WTC11 (cell line): ENCODE results near the gene ARHGEF33. TPM values are rescaled to one million over a fixed set of nuclear protein-coding genes. Genes with fewer than 3 reads are reported as not detected.

ENCODE experiments used
- ATAC-seq: fragments of 200-7000 bp; cut with Tn5 transposase; 2 replicates; pipeline ENCODE4 v1.10.0; 2021; ENCODE audit warnings: mild to moderate bottlenecking, moderate library complexity
- CTCF ChIA-PET: fragments of 300-600 bp; sonication (Branson Sonifier 250); formaldehyde crosslinking; loops from one replicate; lab custom pipeline; 2021; ENCODE audit warnings: antibody characterized with exemption; lab: Charles Lee
- POLR2A ChIA-PET: fragments of 350-600 bp; sonication (Branson Sonifier 250); formaldehyde crosslinking; loops from one replicate; lab custom pipeline; 2021; ENCODE audit warnings: antibody characterized with exemption; lab: Charles Lee
- DNase-seq: peaks from one replicate; pipeline ENCODE4 v3.0.0; 2021; ENCODE audit warnings: low spot score
- H3K27ac Mint-ChIP-seq: 2 replicates; pipeline ENCODE4 v1.8.0; 2021; ENCODE audit warnings: mixed read lengths
- H3K27me3 Mint-ChIP-seq: 2 replicates; pipeline ENCODE4 v1.8.0; 2021; ENCODE audit warnings: low read depth, mild to moderate bottlenecking, moderate library complexity, mixed read lengths
- H3K36me3 Mint-ChIP-seq: 2 replicates; pipeline ENCODE4 v1.8.0; 2021; ENCODE audit warnings: mixed read lengths
- H3K4me1 Mint-ChIP-seq: 2 replicates; pipeline ENCODE4 v1.8.0; 2022; ENCODE audit warnings: mixed read lengths
- H3K4me3 Mint-ChIP-seq: 2 replicates; pipeline ENCODE4 v1.8.0; 2021; ENCODE audit warnings: mild to moderate bottlenecking, moderate library complexity, mixed read lengths
- H3K9me3 Mint-ChIP-seq: 2 replicates; pipeline ENCODE4 v1.8.0; 2021; ENCODE audit warnings: mixed read lengths
- ELF4 ChIP-seq: sonication (generic); formaldehyde crosslinking; IDR thresholded peaks from 2 replicates; pipeline ENCODE4 v1.8.1; 2022; ENCODE audit warnings: low read depth, mild to moderate bottlenecking, moderate library complexity, missing genetic modification reagents
- ESRRA ChIP-seq: sonication (generic); formaldehyde crosslinking; IDR thresholded peaks from 2 replicates; pipeline ENCODE4 v1.8.1; 2022; ENCODE audit warnings: mild to moderate bottlenecking, missing genetic modification reagents, borderline replicate concordance
- ETV6 ChIP-seq: sonication (generic); formaldehyde crosslinking; IDR thresholded peaks from 2 replicates; pipeline ENCODE4 v1.8.1; 2022; ENCODE audit warnings: mild to moderate bottlenecking, missing genetic modification reagents
- MXD4 ChIP-seq: fragments of 250-450 bp; sonication (Bioruptor Pico); IDR thresholded peaks from 2 replicates; pipeline ENCODE4 v1.8.0; 2021; ENCODE audit warnings: mild to moderate bottlenecking, moderate library complexity, borderline replicate concordance
- NFATC4 ChIP-seq: fragments of 250-450 bp; sonication (Bioruptor Pico); IDR thresholded peaks from 2 replicates; pipeline ENCODE4 v1.9.0; 2021; ENCODE audit warnings: mild to moderate bottlenecking
- NR2C2 ChIP-seq: sonication (generic); formaldehyde crosslinking; IDR thresholded peaks from 2 replicates; pipeline ENCODE4 v1.8.0; 2022; ENCODE audit warnings: mild to moderate bottlenecking, missing genetic modification reagents
- RELA ChIP-seq: sonication (generic); formaldehyde crosslinking; IDR thresholded peaks from 2 replicates; pipeline ENCODE4 v1.8.1; 2022; ENCODE audit warnings: missing genetic modification reagents, mild to moderate bottlenecking, borderline replicate concordance
- RORB ChIP-seq: fragments of 250-450 bp; sonication (Bioruptor Pico); IDR thresholded peaks from 2 replicates; pipeline ENCODE4 v1.9.0; 2021; ENCODE audit warnings: mild to moderate bottlenecking
- SMAD3 ChIP-seq: sonication (generic); formaldehyde crosslinking; IDR thresholded peaks from 2 replicates; pipeline ENCODE4 v1.8.0; 2022; ENCODE audit warnings: missing genetic modification reagents, mild to moderate bottlenecking, borderline replicate concordance
- ZNF121 ChIP-seq: sonication (generic); formaldehyde crosslinking; IDR thresholded peaks from 2 replicates; pipeline ENCODE4 v1.8.0; 2023; ENCODE audit warnings: missing genetic modification reagents
- ZNF396 ChIP-seq: fragments of 250-450 bp; sonication (Bioruptor Pico); IDR thresholded peaks from 2 replicates; pipeline ENCODE4 v1.8.0; 2021; ENCODE audit warnings: mild to moderate bottlenecking, moderate library complexity, borderline replicate concordance
- ZNF423 ChIP-seq: fragments of 250-450 bp; sonication (Bioruptor Pico); IDR thresholded peaks from 2 replicates; pipeline ENCODE4 v2.1.2; 2022; ENCODE audit warnings: mild to moderate bottlenecking, moderate library complexity
- ZNF671 ChIP-seq: fragments of 250-450 bp; sonication (Bioruptor Pico); IDR thresholded peaks from 2 replicates; pipeline ENCODE4 v1.8.0; 2021; ENCODE audit warnings: mild to moderate bottlenecking
- total RNA-seq: library from RNA; stranded (reverse); gene quantifications from 3 replicates; pipeline ENCODE4 v1.2.3, GENCODE V29; 2021
- TF ChIP-seq, protein P1 (sequence below): sonication (generic); formaldehyde crosslinking; IDR thresholded peaks from 2 replicates; pipeline ENCODE4 v1.8.0; 2022; ENCODE audit warnings: mild to moderate bottlenecking, missing genetic modification reagents
- TF ChIP-seq, protein P2 (sequence below): fragments of 250-450 bp; sonication (Bioruptor Pico); IDR thresholded peaks from 2 replicates; pipeline ENCODE4 v1.9.0; 2021; ENCODE audit warnings: mild to moderate bottlenecking, borderline replicate concordance
- TF ChIP-seq, protein P3 (sequence below): sonication (generic); formaldehyde crosslinking; IDR thresholded peaks from 2 replicates; pipeline ENCODE4 v1.8.0; 2023; ENCODE audit warnings: missing genetic modification reagents
- TF ChIP-seq, protein P4 (sequence below): fragments of 250-450 bp; sonication (Bioruptor Pico); IDR thresholded peaks from 2 replicates; pipeline ENCODE4 v1.9.0; 2021; ENCODE audit warnings: moderate library complexity, mild to moderate bottlenecking, inconsistent platforms, borderline replicate concordance
- TF ChIP-seq, protein P5 (sequence below): sonication (generic); formaldehyde crosslinking; conservative IDR thresholded peaks from 2 replicates; pipeline ENCODE4 v1.8.1; 2023; ENCODE audit warnings: mild to moderate bottlenecking, low read depth, missing genetic modification reagents, moderate library complexity
- TF ChIP-seq, protein P6 (sequence below): sonication (generic); formaldehyde crosslinking; IDR thresholded peaks from 2 replicates; pipeline ENCODE4 v1.8.1; 2023; ENCODE audit warnings: mild to moderate bottlenecking, missing genetic modification reagents, moderate library complexity
- TF ChIP-seq, protein P7 (sequence below): sonication (generic); formaldehyde crosslinking; IDR thresholded peaks from 2 replicates; pipeline ENCODE4 v1.8.1; 2022; ENCODE audit warnings: mild to moderate bottlenecking, moderate library complexity, missing genetic modification reagents
- TF ChIP-seq, protein P8 (sequence below): fragments of 250-450 bp; sonication (Bioruptor Pico); IDR thresholded peaks from 2 replicates; pipeline ENCODE4 v1.9.0; 2021; ENCODE audit warnings: mild to moderate bottlenecking

Gene ARHGEF33
- total RNA-seq, 1 experiment from 2014 or later: 0.42 TPM

DNA sequence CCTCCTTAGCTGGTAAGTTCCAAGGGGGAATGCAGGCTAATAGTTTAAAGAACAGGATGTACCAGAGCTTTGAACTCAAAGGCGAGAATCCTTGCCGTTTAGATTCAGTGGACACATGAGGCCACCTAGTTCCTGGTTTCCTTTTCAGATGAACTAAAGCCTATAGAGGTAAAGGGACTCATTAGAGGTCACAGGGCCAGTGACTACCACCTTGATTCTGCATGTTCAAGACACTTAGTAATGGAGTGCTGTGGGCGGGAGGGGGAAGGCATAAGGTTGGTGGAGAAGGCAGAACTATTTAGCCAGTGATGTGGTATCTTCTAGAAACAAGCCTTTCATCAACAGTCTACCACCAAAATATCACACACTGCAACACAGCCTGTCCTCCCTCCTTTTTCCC, 47.9 kb downstream of the ARHGEF33 start (continued):
- TF ChIP-seq, protein P1, sequence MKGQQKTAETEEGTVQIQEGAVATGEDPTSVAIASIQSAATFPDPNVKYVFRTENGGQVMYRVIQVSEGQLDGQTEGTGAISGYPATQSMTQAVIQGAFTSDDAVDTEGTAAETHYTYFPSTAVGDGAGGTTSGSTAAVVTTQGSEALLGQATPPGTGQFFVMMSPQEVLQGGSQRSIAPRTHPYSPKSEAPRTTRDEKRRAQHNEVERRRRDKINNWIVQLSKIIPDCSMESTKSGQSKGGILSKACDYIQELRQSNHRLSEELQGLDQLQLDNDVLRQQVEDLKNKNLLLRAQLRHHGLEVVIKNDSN (CRISPR knock-in tag): no peak
- TF ChIP-seq, protein P2, sequence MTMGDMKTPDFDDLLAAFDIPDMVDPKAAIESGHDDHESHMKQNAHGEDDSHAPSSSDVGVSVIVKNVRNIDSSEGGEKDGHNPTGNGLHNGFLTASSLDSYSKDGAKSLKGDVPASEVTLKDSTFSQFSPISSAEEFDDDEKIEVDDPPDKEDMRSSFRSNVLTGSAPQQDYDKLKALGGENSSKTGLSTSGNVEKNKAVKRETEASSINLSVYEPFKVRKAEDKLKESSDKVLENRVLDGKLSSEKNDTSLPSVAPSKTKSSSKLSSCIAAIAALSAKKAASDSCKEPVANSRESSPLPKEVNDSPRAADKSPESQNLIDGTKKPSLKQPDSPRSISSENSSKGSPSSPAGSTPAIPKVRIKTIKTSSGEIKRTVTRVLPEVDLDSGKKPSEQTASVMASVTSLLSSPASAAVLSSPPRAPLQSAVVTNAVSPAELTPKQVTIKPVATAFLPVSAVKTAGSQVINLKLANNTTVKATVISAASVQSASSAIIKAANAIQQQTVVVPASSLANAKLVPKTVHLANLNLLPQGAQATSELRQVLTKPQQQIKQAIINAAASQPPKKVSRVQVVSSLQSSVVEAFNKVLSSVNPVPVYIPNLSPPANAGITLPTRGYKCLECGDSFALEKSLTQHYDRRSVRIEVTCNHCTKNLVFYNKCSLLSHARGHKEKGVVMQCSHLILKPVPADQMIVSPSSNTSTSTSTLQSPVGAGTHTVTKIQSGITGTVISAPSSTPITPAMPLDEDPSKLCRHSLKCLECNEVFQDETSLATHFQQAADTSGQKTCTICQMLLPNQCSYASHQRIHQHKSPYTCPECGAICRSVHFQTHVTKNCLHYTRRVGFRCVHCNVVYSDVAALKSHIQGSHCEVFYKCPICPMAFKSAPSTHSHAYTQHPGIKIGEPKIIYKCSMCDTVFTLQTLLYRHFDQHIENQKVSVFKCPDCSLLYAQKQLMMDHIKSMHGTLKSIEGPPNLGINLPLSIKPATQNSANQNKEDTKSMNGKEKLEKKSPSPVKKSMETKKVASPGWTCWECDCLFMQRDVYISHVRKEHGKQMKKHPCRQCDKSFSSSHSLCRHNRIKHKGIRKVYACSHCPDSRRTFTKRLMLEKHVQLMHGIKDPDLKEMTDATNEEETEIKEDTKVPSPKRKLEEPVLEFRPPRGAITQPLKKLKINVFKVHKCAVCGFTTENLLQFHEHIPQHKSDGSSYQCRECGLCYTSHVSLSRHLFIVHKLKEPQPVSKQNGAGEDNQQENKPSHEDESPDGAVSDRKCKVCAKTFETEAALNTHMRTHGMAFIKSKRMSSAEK (CRISPR knock-in tag): no peak
- TF ChIP-seq ELF4 (no peak), NFATC4 (no peak), ZNF121 (no peak)

DNA sequence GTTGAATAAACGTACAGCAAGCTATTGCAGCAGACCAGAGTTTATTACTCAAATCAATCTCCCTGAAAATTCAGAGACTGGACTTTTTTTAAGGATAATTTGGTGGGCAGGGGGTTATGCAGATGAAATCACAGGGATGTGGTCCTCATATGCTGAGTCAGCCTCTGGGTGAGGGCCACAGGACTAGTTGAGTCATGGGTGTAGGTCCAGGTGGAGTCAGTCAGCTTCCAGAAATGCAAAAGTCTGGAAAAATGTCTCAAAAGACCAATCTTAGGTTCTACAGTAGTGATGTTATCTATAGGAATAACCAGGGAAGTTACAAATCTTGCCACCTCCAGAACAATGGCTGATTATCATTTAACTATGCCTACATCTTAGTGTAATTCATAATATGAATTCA, 51.1 kb downstream of the ARHGEF33 start:
- H3K36me3 Mint-ChIP-seq: no peaks in the 10 kb centered on the region
- no peak overlapping the region for H3K27ac Mint-ChIP-seq
- H3K4me3 Mint-ChIP-seq: no peak overlapping the region
- H3K27me3 Mint-ChIP-seq: peaks cover 2% of the 10 kb centered on the region; the same call in 1 of the 2 replicates
- DNase-seq: no peak
- peaks cover 21% of the 10 kb centered on the region for H3K4me1 Mint-ChIP-seq
- ChIA-PET POLR2A (no interaction called here), CTCF (no interaction called here)
- ATAC-seq: no peak
- no peaks in the 10 kb centered on the region for H3K9me3 Mint-ChIP-seq
- no peak for TF ChIP-seq NR2C2 (CRISPR knock-in tag)
- TF ChIP-seq, protein P3, sequence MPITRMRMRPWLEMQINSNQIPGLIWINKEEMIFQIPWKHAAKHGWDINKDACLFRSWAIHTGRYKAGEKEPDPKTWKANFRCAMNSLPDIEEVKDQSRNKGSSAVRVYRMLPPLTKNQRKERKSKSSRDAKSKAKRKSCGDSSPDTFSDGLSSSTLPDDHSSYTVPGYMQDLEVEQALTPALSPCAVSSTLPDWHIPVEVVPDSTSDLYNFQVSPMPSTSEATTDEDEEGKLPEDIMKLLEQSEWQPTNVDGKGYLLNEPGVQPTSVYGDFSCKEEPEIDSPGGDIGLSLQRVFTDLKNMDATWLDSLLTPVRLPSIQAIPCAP (CRISPR knock-in tag): no peak
- no peak for TF ChIP-seq RORB (CRISPR knock-in tag)
- no peak for TF ChIP-seq SMAD3 (CRISPR knock-in tag)
- TF ChIP-seq, protein P4, sequence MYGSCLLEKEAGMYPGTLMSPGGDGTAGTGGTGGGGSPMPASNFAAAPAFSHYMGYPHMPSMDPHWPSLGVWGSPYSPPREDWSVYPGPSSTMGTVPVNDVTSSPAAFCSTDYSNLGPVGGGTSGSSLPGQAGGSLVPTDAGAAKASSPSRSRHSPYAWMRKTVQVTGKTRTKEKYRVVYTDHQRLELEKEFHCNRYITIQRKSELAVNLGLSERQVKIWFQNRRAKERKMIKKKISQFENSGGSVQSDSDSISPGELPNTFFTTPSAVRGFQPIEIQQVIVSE (CRISPR knock-in tag): no peak

DNA sequence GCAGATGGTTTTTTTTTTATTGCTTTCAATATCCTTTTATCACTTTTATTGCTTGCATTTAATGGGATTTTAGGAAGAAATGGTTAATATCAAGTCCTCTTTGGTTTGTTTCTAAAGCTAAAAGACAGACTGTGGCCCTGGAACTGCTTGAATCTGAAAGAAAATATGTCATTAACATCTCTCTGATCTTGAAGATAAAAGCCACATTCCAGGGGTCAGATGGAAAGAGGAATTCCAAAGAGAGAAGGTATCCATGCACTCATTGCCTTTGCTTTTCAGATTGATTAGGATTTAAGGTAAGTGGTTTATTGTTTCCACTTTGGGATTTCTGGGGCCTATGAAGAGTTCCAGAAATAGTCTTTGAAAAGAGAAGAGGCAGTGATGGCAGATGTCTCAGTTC, 54.1 kb downstream of the ARHGEF33 start:
- ChIA-PET POLR2A (no interaction called here), CTCF (no interaction called here)
- no peak for DNase-seq
- Mint-ChIP-seq H3K27me3 (peaks cover 2% of the 10 kb centered on the region; the same call in 1 of the 2 replicates), H3K27ac (peak overlapping the region; percentile 58; the same call in 1 of the 2 replicates), H3K4me3 (no peak overlapping the region), H3K9me3 (no peaks in the 10 kb centered on the region), H3K36me3 (no peaks in the 10 kb centered on the region), H3K4me1 (peaks cover 31% of the 10 kb centered on the region)
- peak; percentile 35 for ATAC-seq
- TF ChIP-seq RELA (CRISPR knock-in tag) (no peak), ZNF423 (CRISPR knock-in tag) (no peak), ZNF671 (CRISPR knock-in tag) (no peak), ESRRA (CRISPR knock-in tag) (no peak), SMAD3 (CRISPR knock-in tag) (no peak), ZNF121 (no peak), ETV6 (CRISPR knock-in tag) (no peak), ZNF396 (no peak), MXD4 (CRISPR knock-in tag) (no peak)
- TF ChIP-seq, protein P3 (CRISPR knock-in tag): no peak
- TF ChIP-seq, protein P5, sequence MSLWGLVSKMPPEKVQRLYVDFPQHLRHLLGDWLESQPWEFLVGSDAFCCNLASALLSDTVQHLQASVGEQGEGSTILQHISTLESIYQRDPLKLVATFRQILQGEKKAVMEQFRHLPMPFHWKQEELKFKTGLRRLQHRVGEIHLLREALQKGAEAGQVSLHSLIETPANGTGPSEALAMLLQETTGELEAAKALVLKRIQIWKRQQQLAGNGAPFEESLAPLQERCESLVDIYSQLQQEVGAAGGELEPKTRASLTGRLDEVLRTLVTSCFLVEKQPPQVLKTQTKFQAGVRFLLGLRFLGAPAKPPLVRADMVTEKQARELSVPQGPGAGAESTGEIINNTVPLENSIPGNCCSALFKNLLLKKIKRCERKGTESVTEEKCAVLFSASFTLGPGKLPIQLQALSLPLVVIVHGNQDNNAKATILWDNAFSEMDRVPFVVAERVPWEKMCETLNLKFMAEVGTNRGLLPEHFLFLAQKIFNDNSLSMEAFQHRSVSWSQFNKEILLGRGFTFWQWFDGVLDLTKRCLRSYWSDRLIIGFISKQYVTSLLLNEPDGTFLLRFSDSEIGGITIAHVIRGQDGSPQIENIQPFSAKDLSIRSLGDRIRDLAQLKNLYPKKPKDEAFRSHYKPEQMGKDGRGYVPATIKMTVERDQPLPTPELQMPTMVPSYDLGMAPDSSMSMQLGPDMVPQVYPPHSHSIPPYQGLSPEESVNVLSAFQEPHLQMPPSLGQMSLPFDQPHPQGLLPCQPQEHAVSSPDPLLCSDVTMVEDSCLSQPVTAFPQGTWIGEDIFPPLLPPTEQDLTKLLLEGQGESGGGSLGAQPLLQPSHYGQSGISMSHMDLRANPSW (CRISPR knock-in tag): no peak
- TF ChIP-seq, protein P6, sequence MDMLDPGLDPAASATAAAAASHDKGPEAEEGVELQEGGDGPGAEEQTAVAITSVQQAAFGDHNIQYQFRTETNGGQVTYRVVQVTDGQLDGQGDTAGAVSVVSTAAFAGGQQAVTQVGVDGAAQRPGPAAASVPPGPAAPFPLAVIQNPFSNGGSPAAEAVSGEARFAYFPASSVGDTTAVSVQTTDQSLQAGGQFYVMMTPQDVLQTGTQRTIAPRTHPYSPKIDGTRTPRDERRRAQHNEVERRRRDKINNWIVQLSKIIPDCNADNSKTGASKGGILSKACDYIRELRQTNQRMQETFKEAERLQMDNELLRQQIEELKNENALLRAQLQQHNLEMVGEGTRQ (CRISPR knock-in tag): no peak
- TF ChIP-seq, protein P7, sequence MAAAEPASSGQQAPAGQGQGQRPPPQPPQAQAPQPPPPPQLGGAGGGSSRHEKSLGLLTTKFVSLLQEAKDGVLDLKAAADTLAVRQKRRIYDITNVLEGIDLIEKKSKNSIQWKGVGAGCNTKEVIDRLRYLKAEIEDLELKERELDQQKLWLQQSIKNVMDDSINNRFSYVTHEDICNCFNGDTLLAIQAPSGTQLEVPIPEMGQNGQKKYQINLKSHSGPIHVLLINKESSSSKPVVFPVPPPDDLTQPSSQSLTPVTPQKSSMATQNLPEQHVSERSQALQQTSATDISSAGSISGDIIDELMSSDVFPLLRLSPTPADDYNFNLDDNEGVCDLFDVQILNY (CRISPR knock-in tag): no peak
- TF ChIP-seq, protein P8, sequence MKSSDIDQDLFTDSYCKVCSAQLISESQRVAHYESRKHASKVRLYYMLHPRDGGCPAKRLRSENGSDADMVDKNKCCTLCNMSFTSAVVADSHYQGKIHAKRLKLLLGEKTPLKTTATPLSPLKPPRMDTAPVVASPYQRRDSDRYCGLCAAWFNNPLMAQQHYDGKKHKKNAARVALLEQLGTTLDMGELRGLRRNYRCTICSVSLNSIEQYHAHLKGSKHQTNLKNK (CRISPR knock-in tag): no peak
